HK-2 (cell line): ENCODE measurements around the gene OSBPL2.

Experiments
- DNase-seq: peaks from one replicate; pipeline ENCODE4 v3.0.0-alpha.2; 2018; ENCODE audit not compliant: unreplicated experiment

OSBPL2 gene

DNA sequence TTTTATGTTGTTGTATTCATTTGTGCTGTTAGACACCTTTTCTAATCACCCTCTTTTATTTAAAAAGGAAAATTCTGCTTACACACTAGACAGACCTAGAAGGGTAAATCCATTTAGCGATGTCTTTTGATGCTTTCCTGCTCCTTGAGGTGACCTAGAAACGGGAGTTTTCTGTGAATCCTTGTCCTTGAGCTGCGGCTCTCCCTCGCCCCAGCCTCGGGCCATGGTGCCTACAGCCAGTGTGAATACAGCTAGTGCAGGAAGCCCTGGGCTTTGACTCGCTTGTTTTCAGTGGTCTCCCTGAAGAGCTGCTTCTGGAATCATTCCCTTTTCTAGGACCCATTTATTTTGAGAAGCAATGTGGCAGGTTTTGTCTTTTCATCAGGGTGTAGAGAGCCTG is 46.8 kb downstream of the OSBPL2 start:
- DNase-seq, result no peak

DNA sequence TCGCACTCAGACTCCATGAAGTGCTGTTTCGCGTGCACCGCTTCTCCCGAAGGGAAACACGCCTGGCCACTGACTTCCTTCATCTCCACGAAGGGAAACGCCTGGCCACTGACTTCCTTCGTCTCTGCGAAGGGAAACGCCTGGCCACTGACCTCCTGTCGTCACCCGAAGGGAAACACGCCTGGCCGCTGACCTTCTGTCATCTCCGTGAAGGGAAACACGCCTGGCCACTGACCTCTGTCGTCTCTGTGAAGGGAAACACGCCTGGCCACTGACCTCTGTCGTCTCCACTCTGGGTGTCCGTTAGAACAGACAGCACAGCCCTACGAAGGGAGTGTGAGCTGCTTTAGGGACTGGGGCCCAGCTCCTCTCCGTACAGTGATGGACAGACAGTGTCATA is 47.4 kb downstream of the OSBPL2 start:
- DNase-seq, result no peak

DNA sequence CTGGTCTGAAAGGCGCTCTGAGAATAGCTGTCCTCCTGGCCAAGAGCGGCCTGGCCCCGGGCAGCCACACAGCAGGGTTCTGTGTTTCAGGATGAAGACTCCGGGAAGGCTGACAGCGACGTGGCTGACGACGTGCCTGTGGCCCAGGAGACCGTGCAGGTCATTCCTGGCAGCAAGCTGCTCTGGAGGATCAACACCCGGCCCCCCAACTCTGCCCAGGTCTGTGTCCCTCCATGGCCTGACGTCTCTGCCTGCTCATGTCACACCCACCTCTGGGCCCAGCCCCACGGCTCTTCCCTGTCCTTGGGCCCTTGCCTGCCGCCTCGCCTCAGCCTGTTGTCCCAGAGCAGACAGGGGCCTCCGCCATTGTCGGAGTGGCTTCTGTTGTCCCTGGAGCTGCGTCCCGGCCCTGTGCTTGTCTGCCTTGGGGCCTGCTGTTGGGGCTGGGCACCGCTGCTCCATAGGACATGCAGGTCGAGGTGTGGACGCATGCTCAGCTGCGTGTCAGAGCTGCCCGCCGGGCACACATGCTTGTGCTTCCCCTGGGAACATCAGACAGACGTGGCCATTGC is 48.3 kb downstream of the OSBPL2 start:
- DNase-seq, result no peak

DNA sequence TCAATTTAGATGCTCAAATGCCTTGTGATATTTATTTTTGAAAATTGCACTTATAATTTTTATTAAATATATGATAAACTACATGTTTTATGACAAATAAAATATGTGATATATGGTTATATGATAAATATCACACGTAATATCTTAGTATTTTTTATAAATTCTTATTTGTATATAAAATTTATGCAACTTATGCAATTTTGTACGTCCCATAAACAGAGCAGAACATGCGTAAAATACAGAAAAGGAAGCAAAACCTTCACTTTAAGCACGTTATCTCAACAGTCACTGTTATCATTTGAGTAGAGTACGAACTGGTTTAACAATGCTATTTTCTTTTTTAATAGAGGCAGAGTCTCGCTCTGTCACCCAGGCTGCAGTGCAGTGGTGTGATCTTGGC is 48.8 kb downstream of the OSBPL2 start:
- no peak for DNase-seq

DNA sequence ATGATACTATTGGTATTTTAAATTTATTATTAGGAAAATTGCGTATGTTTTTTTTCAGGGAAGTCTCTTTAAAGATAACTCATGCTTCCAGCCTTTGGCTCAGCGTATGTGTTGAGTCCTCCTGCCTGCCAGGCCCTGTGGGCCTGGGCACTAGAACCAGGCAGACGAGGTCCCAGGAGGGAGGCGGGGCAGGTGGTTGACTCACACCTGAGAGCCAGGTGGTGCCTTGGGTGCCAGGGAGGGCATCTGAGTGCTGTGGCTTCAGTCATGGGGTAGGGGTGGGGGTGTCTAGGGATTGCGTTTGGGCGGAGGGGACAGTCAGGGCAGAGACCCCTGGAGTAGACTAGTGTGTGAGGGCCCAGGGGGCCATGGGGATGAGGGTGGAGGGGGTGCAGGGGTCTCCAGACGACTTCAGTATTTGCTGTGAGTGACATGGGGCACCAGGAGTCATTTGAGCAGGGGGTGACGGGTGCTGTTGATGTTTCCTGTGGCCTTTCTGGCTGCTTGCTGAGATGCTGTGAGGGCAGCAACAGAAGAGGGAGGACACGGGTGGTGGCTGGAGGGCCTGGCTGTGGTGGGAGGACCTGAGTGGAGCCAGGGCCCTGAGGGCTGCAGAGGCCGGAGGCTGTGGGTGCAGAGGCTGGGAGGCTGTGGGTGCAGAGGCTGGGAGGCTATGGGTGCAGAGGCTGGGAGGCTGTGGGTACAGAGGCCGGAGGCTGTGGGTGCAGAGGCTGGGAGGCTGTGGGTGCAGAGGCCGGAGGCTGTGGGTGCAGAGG is 49.6 kb downstream of the OSBPL2 start:
- no peak for DNase-seq

DNA sequence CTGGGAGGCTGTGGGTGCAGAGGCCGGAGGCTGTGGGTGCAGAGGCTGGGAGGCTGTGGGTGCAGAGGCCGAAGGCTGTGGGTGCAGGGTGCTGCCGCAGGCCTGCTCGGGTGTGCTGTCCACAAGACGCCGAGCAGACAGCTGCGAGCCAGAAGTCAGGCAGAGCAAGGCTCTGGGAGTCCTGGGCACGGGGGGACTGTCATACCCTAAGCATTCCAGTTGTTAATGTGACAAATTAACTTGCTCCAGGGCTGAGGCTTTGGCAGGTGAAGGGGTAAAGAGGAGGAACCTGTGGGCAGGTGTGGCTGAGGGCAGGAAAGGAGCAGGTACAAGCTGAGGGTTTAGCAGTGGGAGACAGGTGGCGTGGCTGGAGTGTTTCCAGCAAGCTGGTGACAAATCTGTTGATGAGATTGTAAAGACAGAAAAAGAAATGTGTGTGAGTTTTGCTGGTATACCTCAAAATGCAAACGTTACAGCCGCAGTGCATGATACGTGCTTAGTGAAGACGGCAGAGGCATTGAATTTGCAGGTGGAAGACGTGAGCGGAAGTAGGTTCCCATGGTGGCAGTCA is 50.3 kb downstream of the OSBPL2 start:
- no peak for DNase-seq

DNA sequence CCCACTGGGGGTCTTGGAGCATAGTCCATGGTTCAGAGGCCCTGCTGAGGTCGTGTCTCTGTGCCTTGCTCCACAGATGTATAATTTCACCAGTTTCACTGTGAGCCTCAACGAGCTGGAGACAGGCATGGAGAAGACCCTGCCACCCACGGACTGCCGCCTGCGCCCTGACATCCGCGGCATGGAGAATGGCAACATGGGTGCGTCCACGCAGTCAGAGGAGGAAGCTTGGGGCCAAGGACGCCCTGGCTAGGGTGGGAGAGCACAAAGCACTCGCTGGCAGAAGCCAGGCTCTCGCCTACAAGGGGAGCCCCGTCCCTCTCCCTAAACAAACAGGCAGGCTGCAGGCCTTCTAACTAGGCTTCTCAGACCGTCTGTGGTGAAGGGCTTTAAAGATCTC is 50.8 kb downstream of the OSBPL2 start:
- no peak for DNase-seq

DNA sequence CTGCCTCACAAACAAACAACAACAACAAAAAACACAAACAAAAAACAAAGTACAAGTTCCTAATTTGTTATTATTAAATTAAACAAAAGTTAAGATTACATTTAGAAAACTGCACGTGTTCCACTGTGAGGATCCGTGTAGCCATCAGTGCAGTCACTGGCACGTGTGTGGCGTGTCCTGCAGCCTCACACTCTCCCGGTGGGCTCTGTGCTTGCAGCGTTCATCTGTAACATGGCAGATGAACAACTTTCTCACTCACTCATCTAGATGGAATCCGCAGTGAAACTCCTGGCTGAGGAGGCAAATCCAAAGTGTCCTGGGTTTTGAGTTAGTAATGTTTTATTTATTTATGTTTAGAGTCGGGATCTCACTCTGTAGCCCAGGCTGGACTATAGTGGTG is 51.6 kb downstream of the OSBPL2 start:
- no peak for DNase-seq

DNA sequence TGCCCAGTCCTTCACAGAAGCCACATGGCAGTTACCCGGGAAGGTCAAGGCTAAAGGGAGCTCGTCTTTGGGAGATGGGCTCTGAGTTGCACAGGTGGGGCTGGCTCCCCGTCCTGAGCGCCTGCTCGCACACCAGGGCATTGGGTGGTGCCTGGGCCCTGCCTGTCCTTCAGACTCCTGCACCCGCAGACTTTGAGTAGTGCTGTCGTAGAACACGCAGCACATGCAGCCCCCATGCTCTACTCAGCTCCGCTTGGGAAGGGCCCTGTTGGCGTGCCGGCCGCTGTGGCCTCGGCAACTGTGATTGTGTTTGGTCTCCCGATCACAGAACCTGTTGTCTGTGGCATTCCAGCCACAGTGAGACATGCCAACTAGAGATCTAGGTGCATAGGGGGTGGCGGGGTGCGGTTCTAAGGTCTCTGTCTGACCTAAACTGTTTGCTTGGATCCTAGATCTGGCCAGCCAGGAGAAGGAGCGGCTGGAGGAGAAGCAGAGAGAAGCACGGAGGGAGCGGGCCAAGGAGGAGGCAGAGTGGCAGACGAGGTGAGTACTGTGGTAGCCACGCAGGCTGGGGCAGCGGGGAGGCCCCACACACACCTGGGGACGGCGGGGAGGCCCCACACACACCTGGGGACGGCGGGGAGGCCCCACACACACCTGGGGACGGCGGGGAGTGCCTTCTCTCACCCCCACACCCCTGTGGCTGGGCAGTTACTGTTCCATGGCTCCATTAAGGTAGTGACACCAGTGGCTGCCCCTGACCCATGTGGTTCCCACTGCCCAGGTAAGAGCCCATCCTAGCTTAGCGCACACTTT is 53.1 kb downstream of the OSBPL2 start:
- DNase-seq, result no peak

DNA sequence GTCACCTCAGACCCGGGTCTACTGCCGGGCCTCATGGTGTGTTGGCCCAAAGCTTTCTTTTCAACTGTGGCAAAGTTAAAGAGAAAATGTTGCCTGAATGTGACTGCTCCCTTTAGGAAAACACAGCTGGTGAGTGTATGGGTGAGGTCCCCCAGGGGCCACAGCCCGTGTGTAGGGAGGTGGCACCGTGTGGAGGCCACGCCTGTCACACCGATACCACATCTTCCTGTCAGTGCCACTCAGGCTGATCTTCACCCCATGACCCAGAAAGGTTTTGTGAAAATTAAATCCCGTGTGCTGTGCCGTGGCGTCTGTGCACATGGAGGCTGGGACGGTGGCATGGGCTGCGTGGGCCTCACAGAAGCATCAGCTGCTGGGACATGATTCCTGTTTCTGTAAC is 53.8 kb downstream of the OSBPL2 start:
- no peak for DNase-seq

DNA sequence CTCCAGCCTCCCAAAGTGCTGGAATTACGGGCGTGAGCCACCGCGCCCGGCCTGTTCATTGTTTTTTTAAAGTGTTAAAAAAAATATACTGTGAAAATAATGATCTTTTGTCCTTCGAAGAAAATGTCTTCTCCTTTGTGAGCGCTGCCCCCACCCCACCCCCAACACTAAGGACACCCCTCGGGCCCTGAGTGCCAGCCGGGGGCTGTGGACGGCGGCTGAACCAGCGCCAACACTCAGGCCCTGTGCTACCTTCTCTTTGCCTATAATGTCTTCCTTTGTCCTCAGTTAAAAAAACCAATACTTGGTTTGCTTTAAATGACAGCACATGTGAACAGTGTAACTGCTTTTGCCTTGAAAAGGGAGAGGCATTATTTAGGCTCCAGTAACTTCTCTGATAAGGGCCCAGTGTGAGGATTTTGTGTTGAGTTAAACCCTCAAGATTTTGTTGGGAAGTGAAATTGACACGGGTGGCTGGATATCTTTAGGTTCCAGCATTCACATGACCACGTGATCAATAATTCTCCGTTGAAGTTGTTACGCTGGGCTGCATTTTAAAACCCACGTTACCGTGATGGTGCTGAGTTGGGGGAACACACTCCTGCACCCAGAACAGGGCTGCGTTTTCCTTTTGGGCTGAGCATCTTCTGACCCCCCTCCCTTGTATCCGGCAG is 54.9 kb downstream of the OSBPL2 start:
- no peak for DNase-seq

DNA sequence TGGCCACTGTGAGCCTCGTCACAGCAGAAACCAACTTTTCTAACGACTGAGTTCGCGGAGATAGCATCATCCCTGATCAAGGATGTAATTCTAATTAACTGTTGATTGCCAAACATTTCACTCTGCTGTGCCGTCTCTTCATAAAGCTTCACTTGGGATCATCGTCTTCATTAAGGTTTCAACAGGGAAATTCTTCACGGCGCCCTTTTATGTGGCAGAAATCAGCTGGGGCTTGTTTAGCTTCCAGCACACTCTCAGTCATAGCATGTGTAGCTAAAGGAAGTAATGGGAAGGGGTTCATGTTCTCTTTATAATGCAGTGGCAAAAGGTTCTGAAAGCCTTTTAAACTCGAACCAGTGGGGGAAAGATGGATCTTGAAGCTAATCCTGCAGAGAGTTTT is 55.6 kb downstream of the OSBPL2 start:
- DNase-seq, result no peak

DNA sequence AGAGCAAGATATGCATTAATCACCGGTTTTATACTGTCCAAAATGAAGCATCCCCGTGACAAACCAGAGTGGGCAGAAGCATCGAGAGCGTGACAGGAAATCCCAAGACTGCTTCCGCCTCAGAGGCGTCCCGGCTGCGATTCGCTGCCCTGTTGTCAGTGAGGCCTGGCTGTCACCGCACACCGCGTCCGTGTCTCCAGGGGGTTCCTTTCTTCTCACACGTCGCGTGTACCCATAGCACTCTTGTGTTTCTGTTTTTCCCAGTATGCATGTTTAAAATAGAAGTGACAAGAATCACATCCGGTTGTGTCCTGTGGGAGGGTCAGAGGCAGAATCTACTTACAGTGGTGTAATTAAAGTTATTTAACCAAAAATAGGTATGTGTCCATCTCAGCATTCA is 56.2 kb downstream of the OSBPL2 start:
- DNase-seq, result no peak

DNA sequence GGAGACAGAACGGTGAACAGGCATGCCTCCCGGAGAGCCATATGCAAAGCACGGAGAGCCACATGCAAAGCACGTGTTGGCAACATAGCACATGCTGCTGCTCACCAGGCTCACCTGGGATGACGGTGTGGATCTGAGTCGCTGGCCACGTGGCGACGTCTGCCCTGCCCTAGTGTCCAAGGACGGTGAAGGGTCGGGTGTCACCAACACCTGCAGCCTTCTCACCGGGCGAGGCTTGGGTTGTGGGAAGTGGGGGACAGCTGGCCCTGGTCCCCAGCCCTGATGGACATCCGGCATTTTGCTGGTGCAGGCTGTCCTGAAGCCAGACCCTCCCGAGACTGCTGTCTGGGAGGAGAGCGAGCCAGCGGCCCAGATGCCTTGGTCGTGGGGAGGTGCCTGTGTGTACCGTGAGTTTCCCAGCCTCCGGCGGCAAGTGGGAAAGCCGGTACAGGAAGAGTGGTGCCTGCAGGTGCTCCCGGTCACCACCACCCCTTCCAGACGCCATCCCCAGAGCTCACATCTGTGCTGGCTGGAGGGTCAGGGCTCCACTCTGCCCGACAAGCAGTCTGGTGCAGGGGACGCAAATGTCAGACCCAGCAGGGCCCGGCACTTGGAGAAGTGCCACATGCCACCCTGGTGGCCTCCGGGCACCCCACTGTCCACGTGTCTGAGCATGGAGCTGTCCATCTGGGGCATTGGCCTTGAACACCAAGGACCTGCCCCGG is 58.6 kb downstream of the OSBPL2 start:
- no peak for DNase-seq

DNA sequence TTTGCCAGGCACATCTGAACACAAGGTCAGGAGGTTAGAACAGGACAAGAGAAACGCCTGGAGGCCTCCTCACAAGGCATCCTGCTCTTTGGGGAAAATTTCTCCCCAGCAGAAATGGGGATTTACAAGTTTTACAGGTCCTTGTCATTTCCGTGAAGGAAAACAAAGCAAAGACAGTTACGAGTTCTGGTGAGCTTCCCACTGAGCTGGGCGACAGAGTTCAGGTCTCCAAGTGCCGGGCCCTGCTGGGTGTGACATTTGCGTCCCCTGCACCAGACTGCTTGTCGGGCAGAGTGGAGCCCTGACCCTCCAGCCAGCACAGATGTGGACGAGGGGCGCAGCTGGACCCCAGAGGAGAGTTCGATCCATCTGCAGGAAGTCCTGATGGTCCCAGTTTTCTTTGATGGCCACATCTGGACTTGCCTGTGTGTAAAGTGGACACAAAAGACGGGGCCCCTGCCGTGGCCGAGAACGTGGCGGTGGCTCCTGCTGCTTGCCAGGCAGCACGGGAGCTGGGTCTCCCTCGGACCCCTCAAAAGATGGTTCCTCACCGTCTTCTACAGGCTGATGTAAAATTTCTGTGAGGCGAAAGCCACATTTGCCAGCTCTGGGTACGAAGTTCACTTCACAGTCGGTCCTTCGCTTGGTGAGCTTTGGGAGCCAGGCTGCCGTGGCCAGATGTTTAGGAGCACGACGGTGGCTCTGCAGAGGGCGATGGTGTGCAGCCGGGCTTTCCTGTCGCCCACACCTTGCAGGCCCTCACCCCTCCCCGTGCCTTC is 59.3 kb downstream of the OSBPL2 start:
- DNase-seq, result no peak

DNA sequence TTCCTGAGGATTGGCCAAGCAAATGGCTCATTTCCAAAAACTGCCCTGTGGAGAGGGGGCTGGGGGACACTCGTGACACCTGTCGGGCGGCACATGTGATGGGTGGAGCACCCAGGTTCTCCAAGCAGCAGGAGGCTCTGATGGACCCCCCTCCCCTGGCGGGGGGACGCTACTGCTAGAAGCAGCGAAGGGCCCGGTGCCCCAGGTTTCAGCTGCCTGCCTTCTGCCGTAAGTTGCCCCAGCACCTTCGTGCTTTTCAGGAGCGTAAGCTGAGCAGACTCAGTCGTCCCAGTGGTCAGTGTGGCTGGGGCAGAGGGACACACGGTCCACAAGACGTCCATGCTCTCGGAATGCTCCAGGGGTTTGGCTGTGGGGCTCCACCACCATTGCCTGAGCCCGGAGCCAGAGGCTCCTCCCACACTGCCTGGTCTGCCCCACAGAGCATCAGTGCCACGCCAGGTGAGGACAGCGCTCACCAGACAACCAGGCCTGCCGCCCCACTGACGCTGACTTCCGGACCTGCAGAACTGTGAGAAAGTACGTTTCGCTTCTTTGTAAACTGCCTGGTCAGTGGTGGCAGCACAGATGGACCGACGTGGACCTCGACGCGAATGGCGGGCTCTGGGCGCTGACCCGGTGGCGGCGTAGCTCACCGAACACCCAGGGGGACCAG is 60.4 kb downstream of the OSBPL2 start:
- DNase-seq, result no peak

DNA sequence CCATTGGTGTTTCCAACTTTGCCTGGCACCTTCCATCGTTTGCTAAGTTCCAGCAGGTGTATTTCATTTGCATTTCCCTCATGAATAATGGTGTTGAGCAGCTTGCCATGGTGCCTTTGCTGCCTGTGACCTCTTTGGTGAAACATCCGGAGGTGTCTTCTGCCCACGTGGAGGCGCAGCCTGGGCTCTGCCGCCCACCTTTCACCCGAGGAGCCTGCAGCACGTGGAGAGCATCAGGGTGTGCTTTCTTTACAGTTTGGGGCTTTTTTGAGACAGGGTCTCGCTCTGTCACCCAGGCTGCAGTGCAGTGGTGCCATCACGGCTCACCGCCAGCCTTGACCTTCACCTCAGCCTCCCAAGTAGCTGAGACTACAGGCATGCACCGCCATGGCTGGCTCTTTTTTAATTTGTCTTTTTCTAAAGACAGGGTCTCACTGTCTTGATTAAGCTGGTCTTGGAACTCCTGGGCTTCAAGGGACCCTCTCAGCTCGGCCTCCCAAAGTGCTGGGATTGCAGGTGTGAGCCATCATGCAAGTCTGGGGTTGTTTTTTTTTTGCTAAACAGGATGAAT is 61.4 kb downstream of the OSBPL2 start:
- DNase-seq, result no peak

DNA sequence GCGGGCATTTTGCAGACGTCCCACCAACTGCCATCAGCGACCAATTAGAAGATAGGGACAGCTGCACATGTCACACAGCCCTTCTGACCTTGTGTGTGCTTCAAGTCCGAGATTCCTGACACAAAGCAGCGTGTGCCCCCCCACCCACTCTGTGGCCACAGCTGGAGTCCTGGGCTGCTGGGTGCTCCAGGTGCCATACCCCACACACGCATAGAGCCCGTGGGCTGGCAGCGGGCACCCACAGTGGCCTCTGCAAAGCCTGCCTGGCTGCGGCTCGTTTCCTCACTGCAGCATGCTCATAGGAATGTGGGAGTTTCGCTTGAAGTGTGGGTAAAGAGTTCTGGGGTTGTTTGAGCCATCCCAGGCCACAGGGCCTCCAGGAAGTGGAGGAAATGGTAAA is 62.0 kb downstream of the OSBPL2 start:
- no peak for DNase-seq

DNA sequence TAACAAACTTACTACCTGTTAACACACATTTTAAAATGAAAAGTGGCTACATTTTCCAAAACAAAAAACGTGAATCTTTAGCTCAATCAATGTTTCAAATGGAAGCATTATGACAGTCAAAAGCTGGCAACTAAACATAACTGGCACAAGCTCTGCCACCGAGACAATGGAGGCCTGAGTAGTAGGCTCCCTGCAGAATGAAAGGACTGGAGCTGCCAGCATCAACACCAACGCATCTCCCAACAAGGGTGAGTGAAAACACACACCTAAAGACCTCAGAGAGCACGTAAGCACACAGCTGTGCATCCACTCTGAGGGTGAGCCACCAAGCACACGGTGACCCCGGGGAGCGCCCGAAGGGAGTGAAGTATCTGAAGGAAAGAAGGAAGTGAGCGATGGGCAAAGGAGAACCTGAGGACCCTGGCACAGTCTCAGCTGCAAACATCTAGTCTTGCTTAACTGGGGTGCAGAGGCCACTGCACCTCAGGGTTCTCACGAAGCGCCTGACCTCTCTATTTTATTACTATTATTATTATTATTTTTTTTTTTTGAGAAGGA is 62.9 kb downstream of the OSBPL2 start:
- no peak for DNase-seq
